Calu3 (cell line): ENCODE measurements around the gene HS3ST5. TPM values are rescaled to one million over a fixed set of nuclear protein-coding genes. Genes with fewer than 3 reads are reported as not detected.

Experiments used
- BruUV-seq: library from RNA; stranded (reverse); fragments of 400-500 nt; replicated peaks from 2 replicates; lab custom pipeline; 2021; lab: Mats Ljungman, UMichigan
- CTCF ChIA-PET: fragments of 300-600 bp; sonication (Branson Sonifier 250); formaldehyde crosslinking; loops from one replicate; lab custom pipeline; 2022; ENCODE audit warnings: antibody characterized with exemption; lab: Charles Lee
- DNase-seq: peaks from one replicate; pipeline ENCODE4 v3.0.0; 2022
- H3K27ac Mint-ChIP-seq: one replicate; pipeline ENCODE4 v1.8.0; 2022; ENCODE audit warnings: mixed read lengths; ENCODE audit not compliant: unreplicated experiment
- H3K27me3 Mint-ChIP-seq: one replicate; pipeline ENCODE4 v1.8.0; 2022; ENCODE audit warnings: mixed read lengths; ENCODE audit not compliant: unreplicated experiment
- H3K36me3 Mint-ChIP-seq: one replicate; pipeline ENCODE4 v1.8.0; 2022; ENCODE audit warnings: mild to moderate bottlenecking, moderate library complexity, mixed read lengths; ENCODE audit not compliant: insufficient read depth, unreplicated experiment
- H3K4me1 Mint-ChIP-seq: one replicate; pipeline ENCODE4 v1.8.0; 2022; ENCODE audit warnings: mild to moderate bottlenecking, low read depth, mixed read lengths; ENCODE audit not compliant: unreplicated experiment
- H3K4me3 Mint-ChIP-seq: one replicate; pipeline ENCODE4 v1.8.0; 2022; ENCODE audit warnings: mild to moderate bottlenecking, low read depth, moderate library complexity, mixed read lengths; ENCODE audit not compliant: unreplicated experiment
- H3K9me3 Mint-ChIP-seq: one replicate; pipeline ENCODE4 v1.8.0; 2022; ENCODE audit warnings: low read depth, mixed read lengths; ENCODE audit not compliant: unreplicated experiment
- CTCF ChIP-seq: fragments of 200-600 bp; IDR thresholded peaks from one replicate; pipeline ENCODE4 v1.8.0; 2022; ENCODE audit warnings: antibody characterized with exemption; ENCODE audit not compliant: unreplicated experiment
- intact Hi-C: fragments of 100-400 bp; cut with micrococcal nuclease; formaldehyde crosslinking; loops from one replicate; pipeline ENCODE4 v1.10.0; 2022; ENCODE audit not compliant: unreplicated experiment
- total RNA-seq: library from RNA; stranded (reverse); gene quantifications from 2 replicates; pipeline ENCODE4 v1.2.3, GENCODE V29; 2022

Gene HS3ST5
- total RNA-seq, 1 experiment from 2014 or later = 0.40 TPM

DNA sequence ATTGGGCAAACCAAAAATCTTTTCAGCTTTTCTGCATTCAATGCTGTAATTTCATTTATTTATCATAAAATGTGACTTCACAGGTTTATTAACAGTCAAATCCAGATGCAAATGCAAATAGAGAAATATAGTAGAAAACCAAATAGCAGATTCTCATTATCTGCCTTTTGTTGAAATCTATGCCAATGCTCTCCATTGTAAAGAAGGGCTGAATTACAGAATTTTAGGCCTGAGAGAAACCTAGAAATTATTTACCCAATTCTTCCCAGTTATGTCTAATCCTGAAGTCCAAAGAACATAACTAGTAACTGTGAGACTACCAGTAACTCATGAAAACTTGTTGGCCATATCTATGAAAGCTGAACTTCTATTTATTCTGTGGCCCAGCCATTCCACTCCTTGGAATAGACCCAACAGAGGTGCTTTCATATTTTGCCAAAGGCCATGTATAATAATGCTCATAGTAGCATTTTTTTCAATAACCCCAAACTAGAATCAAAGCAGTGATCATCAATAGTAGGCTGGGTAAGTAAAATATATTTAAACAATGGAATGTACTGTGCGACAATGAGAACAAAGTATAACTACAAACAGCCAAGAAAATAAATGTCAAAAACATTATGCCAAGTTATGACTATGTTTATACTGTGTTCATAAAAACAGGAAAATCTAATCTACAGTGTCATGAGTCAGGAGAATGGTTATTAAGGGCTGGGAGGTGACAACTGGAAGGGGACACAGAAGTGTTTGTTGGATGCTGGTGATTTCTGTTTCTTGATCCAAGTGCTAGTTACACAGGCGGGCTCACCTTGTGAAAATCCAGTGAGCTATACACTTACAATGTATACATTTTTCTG is 183.8 kb downstream of the HS3ST5 start:
- intact Hi-C loops = no loop called here
- Mint-ChIP-seq H3K4me3 (no peak overlapping the region), H3K9me3 (no peaks in the 10 kb centered on the region), H3K27me3 (no peaks in the 10 kb centered on the region), H3K4me1 (no peaks in the 10 kb centered on the region), H3K36me3 (no peaks in the 10 kb centered on the region), H3K27ac (no peak overlapping the region)
- CTCF ChIA-PET = no interaction called here
- no TSS peak for BruUV-seq
- no peak for DNase-seq
- TF ChIP-seq CTCF = no peak

DNA sequence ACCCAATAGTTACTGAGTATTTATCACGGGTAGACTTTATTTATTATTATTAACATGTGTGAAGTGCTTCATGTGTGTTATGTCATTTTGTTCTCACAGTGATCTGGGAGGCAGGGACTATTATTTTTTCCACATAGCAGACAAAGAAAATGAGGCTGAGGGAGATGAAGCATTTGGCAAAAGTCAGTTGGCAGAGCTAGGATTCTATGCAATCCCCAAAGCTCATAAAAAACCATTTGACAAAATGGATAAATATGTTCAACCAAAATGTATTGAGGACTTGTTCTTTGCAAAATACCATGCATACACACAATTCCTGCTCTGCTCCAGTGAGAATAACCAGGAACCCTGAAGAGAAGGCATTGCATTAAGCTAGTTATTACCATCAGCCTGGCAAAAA is 184.4 kb downstream of the HS3ST5 start:
- no peaks in the 10 kb centered on the region for H3K27me3 Mint-ChIP-seq
- no peak for TF ChIP-seq CTCF
- intact Hi-C loops = no loop called here

GRCh38 chr6:114157848-114158247 is 185.0 kb downstream of the HS3ST5 start:
- no peak for TF ChIP-seq CTCF
- Mint-ChIP-seq H3K36me3 (no peaks in the 10 kb centered on the region), H3K4me3 (no peak overlapping the region), H3K27ac (no peak overlapping the region), H3K9me3 (no peaks in the 10 kb centered on the region), H3K27me3 (no peaks in the 10 kb centered on the region), H3K4me1 (no peaks in the 10 kb centered on the region)
- CTCF ChIA-PET = no interaction called here
- no peak for DNase-seq
- intact Hi-C loops = no loop called here
- no TSS peak for BruUV-seq

More for the DNA sequence above, 184.4 kb downstream of the HS3ST5 start:
- Mint-ChIP-seq H3K27ac (no peak overlapping the region), H3K9me3 (no peaks in the 10 kb centered on the region), H3K4me3 (no peak overlapping the region), H3K36me3 (no peaks in the 10 kb centered on the region), H3K4me1 (no peaks in the 10 kb centered on the region)
- no TSS peak for BruUV-seq
- no peak for DNase-seq
- CTCF ChIA-PET = no interaction called here

GRCh38 chr6:114155763-114156162 is 187.1 kb downstream of the HS3ST5 start:
- BruUV-seq = no TSS peak
- intact Hi-C loops = no loop called here
- CTCF ChIA-PET = no interaction called here
- no peak overlapping the region for H3K27ac Mint-ChIP-seq
- no peak for DNase-seq
- no peaks in the 10 kb centered on the region for H3K4me1 Mint-ChIP-seq
- no peak for TF ChIP-seq CTCF
- H3K4me3 Mint-ChIP-seq = no peak overlapping the region
- H3K27me3 Mint-ChIP-seq = no peaks in the 10 kb centered on the region
- no peaks in the 10 kb centered on the region for H3K36me3 Mint-ChIP-seq
- H3K9me3 Mint-ChIP-seq = no peaks in the 10 kb centered on the region
